Measurements from ENCODE around the gene KIF19.
"Not testable (repeated sequence)": the region's sequence is repeated elsewhere in the genome, so short reads cannot be mapped to it uniquely, and the experiment has no call there.

Gene KIF19

DNA sequence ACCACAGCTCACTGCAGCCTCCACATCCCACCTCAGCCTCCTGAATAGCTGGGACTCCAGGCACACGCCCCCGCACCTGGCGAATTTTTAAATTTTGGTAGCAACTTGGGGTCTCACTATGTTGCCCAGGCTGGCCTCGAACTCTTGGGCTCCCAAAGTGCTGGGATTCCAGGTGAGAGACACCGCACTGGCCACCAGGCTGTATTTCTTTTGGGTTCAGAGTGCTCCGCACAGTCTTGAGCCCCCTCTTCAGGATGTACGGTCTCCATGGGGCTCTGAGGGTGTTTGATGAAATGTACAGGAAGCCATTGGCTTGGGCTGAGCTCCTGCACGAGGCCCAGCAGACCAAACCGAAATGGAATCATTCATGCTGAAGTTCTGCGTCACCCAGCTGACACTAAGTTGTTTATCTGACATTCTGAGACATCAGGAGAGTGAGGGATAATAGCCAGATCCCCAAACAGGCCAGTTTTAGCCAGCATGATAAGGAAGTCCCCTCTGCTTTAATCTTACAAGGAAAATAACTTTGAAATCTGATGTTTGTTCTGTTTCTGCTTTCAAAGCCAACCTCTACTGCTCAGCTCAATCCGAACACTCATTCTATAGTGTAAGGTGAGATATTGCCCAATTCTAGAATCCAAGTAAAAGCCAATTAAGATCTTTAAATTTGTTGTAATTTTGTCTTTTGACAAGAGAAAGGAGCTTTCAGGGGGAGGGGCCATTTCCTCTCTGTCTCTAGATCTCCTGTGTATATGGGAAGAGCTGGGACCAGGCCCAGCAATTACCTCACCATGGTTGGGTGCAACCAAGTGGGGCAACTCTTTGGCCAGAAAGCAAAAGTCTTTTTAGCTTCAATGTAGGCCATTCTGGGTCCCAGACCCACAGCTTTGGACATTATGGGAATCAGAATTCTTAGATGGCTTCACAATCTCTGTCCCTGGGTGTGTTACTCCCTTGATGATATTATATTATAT is 64.9 kb downstream of the KIF19 start:
- DNase-seq (ENCODE audit: low read depth) = no peak

DNA sequence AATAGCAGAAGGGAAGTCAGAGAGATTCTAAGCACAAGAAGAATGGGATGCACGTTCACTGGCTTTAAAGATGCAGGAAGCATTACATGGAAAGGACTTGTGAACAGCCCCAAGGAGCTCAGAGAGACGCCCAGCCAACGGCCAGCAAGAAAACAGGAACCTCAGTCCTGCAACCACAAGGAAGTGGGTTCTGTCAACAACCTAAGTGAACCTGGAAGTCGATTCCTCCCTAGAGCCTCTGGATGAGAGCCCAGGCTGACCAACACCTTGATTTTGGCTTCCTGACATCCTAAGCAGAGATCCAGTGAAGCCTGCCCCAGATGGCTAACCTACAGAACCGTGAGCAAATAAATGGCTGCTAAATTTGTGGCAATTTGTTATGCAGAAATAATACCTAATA is 65.7 kb downstream of the KIF19 start:
- no peak for DNase-seq (ENCODE audit: low read depth)

- DNase-seq (ENCODE audit: low read depth) = no peak
These were observed 66.8 kb downstream of the KIF19 start for GRCh38 chr17:74392848-74393247.

DNA sequence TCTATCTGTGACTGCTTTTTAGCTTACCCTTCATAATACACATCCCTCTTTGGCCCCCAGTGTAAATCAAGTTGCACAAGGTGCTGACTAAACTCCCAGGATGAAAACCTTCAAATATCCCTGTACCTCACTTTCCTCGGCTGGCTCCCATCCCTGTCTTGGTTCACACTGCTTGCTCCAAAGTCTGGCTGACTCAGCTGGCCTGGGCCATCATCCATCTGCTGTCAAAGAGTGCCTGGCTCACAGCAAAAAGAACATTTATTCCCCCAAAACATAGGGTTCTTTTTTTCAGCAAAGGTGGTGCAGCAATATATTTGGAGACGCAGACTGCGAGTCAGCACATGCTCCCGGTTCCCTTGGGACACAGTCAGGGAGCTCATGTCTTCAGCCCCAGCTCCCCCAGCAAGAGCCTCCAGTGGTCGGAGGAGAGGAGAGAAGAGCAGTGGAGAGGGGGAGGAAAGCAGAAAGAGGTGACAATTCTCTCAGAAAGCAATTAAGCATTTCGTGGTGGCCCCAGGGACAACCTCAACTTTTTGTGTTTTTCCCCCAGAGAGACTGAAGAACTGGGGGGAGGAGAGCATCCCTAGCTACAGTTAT is 67.4 kb downstream of the KIF19 start:
- DNase-seq (ENCODE audit: low read depth) = no peak

GRCh38 chr17:74394275-74394950 is 68.4 kb downstream of the KIF19 start:
- DNase-seq (ENCODE audit: low read depth) = no peak

GRCh38 chr17:74394977-74395376 is 69.0 kb downstream of the KIF19 start:
- no peak for DNase-seq (ENCODE audit: low read depth)

DNA sequence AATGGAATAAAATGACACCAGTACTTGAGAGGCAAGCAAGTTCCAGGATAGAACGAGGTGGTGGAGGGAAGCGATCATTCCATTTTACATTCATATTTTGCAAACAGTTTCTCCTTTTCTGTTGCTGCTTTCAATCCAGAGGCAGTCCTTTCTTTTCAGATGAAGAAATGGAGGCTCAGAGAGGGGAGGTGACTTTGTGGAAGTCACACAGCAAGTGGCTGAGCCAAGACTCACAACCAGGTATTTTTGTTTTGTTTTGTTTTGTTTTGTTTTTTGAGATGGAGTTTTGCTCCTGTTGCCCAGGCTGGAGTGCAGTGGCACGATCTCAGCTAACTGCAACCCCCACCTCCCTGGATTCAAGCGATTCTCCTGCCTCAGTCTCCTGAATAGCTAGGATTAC is 70.5 kb downstream of the KIF19 start:
- no peak for DNase-seq (ENCODE audit: low read depth)

DNA sequence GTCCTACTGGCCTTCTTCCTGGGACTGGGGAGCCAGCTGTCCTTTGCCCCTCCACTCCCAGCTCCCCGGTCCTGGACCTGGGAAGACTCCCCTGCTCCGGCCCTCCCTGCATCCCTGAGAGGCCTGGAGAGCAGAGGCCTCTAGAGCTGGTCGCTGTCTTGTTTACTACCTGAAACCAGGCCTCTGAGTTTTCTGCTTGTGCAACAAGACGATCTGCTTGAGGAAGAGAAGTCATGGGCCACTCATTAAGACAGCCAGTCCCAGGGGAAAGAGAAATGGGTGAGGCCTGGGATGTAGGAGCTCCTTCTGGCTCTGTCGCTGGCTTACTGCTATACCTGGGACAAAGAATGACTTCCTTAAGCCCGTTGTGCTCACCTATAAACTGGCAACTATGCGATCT is 76.0 kb downstream of the KIF19 start:
- no peak for DNase-seq (ENCODE audit: low read depth)

GRCh38 chr17:74403512-74404137 is 77.6 kb downstream of the KIF19 start:
- no peak for DNase-seq (ENCODE audit: low read depth)

- DNase-seq (ENCODE audit: low read depth) = no peak
These were observed 78.2 kb downstream of the KIF19 start for GRCh38 chr17:74404218-74404617.

GRCh38 chr17:74404789-74405188 is 78.8 kb downstream of the KIF19 start:
- no peak for DNase-seq (ENCODE audit: low read depth)

GRCh38 chr17:74405311-74405710 is 79.3 kb downstream of the KIF19 start:
- DNase-seq (ENCODE audit: low read depth) = not testable (repeated sequence)

Data from fibroblast of gingiva (primary cell).